GM12865 (cell line): ENCODE results near the gene OR7G2.
A peak's percentile ranks its signal among the peaks of the same experiment; 100 is the strongest.

Experiments used
- DNase-seq: peaks from one replicate; pipeline ENCODE4 v3.0.0; 2010; ENCODE audit warnings: low read depth
- H3K4me3 ChIP-seq: 2 replicates; pipeline ENCODE4 v1.5.1; 2011; ENCODE audit warnings: mild to moderate bottlenecking, low read depth, low read length, control low read depth
- TF ChIP-seq, protein P1 (sequence below): IDR thresholded peaks from 2 replicates; pipeline ENCODE4 v1.5.1; 2011; ENCODE audit warnings: low read length, control low read depth, low read depth, inconsistent platforms; ENCODE audit not compliant: insufficient read depth; ENCODE audit errors: missing control alignments

Gene OR7G2

DNA sequence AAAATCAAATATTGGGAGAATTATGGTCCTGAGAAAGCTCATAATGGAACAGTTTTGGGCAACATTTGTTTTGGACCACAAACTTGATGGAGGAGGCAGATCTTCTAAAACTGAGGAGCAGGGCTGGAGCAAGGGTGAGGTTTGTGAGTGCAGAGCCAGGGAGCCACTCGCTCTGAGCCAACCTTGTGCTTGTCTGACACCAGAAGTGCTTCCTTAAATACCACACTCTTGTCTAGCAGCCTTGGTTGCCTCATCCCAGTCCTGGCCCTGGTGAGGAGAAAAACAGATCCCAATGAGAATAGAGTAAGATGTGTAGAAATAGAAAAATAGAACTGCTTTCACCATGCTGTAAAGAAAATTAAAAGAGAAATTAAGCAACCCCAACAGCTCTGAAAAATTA is 39.6 kb upstream of the OR7G2 start:
- TF ChIP-seq, protein P1, sequence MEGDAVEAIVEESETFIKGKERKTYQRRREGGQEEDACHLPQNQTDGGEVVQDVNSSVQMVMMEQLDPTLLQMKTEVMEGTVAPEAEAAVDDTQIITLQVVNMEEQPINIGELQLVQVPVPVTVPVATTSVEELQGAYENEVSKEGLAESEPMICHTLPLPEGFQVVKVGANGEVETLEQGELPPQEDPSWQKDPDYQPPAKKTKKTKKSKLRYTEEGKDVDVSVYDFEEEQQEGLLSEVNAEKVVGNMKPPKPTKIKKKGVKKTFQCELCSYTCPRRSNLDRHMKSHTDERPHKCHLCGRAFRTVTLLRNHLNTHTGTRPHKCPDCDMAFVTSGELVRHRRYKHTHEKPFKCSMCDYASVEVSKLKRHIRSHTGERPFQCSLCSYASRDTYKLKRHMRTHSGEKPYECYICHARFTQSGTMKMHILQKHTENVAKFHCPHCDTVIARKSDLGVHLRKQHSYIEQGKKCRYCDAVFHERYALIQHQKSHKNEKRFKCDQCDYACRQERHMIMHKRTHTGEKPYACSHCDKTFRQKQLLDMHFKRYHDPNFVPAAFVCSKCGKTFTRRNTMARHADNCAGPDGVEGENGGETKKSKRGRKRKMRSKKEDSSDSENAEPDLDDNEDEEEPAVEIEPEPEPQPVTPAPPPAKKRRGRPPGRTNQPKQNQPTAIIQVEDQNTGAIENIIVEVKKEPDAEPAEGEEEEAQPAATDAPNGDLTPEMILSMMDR: no peak

DNA sequence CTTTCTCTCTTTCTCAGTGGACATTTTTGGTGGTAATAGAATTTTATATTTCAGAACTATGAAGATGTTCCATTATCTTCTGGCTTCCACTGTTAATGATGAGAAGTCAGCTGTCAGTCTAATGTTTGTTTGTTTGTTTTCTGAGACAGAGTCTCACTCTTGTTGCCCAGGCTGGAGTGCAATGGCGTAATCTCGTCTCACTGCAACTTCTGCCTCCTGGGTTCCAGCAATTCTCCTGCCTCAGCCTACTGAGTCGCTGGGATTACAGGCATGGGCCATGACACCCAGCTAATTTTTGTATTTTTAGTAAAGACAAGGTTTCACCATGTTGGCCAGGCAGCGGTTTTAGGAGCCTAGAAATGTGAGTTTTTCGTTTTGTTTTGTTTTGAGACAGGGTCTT is 37.6 kb upstream of the OR7G2 start:
- TF ChIP-seq, protein P1: no peak
- no peak overlapping the region for H3K4me3 ChIP-seq
- no peak for DNase-seq

More for the DNA sequence above, 39.6 kb upstream of the OR7G2 start:
- H3K4me3 ChIP-seq: no peak overlapping the region
- no peak for DNase-seq

DNA sequence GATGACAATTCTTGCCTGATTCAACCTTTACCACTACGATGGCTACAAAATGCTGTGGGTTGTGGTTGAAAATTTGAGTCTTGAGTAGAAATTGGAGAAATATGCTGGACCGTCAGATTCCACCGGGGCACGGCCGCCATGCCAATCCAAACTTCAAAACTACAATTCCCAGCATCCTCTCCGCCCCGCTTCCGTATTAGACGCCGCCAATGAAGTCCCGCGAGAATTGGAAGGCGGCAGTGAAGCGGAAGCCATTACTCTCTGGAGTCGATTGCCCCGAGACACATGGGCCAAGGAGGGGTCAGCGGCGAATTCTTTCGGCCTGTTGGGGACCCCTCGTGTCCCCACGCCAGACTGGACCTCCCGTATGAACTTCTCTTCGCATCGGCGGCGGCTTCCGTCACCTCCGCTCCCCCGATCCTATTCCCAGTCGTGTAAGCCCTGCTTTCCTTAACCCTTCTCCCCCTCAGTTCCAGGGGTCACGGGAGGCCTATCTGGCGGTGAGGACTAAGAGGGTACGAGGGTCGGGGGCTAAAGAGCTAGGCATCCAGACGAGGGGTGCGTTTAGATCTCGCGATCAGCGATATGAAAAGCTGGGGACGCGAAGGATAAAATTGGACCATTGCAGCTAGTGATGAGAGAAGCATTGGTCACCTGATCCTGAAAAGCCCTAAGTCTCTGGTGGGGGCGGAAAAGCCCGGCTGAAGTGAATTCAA is 33.0 kb upstream of the OR7G2 start, which contains the start of gene ZNF317:
TSS of gene ZNF317 (plus strand) at position 239 of the 716 bp plus-strand sequence. CDS start 15,620 bp downstream, outside the sequence.
- TF ChIP-seq, protein P1: no peak
- peak; percentile 96 for DNase-seq
- peak within 1 kb of the TSS; percentile 96 for H3K4me3 ChIP-seq

DNA sequence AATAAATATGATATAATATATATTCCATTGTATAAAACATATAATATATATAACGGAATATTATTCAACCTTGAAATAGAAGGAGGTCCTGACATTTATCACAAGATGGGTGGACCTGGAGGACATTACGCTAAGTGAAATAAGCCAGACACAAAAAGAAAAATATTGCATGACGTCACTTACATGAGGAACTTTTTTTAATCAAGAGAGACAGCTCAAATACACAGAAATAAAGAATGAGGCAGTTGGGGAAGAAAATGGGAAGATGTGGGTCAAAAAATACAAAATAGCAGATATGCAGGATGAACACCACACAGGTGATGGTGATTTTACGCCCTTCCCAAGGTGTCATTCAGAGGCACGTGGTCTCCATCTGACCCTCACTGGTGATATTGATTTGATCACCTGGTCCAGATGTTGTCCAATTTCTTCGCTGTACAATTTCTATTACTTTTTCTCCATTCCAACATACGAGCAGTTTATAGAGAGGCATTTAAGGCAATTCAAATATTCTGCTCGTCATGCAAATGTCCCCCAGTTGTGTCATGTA is 32.4 kb upstream of the OR7G2 start:
- peak overlapping the region; percentile 96 for H3K4me3 ChIP-seq
- TF ChIP-seq, protein P1: no peak
- DNase-seq: no peak

DNA sequence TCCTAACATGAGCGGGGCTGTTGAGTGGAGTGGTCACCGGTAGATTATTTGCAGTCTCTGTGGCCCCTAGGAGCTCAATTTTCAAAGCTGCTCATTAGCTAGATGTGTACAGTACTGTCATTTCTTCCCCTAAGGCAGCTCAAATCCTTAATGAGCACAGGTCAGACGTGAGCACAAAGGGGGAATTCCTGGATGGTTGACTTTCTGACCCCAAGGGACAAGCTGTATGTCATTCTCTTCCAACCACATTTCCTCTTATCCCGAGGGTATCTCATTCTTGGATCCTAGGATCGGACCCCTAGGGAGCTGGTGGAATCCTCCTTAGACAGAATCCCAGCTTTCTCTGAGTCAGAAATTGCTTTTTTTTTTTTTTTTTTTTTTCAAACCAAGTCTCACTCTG is 25.1 kb upstream of the OR7G2 start:
- H3K4me3 ChIP-seq: no peak overlapping the region
- DNase-seq: no peak
- TF ChIP-seq, protein P1: no peak

DNA sequence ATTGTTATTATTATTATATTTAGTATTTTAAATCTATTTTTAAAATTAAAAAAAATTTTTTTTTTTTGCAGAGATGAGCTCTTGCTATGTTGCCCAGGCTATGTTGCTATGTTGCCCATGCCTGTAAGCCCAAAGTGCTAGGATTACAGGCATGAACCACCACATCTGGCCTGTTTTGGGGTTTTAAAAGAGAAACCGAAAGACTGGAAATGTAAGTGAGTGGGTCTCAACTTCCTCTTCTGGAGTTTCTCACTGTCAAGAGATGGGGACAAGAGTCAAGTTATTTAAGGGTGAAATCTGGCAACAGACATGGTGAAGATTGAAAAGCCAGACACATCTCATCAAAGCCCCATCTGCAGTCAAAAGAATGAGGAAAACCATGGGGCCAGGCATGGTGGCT is 23.7 kb upstream of the OR7G2 start:
- no peak overlapping the region for H3K4me3 ChIP-seq
- TF ChIP-seq, protein P1: no peak
- DNase-seq: peak; percentile 5

DNA sequence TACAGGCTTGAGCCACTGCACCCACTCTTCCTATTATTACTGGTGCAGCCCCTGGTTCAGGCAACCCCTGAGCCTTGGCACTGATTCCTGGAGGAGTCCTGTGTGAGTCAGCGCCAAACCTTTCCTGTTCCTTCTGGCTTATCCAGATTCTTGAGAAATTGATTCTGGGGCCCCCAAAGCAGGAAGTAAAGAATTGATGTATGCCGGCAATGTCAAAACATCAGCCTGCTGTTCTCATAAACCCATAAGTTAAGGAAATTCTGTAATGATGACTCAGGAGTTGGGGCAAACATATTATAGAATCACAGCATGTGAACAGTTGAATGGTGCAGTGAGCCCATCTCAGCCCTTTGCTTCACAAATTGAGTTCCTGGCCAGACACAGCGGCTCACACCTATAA is 20.9 kb upstream of the OR7G2 start:
- DNase-seq: no peak
- H3K4me3 ChIP-seq: no peak overlapping the region
- TF ChIP-seq, protein P1: no peak
